Measurements from ENCODE around the gene PPP6R2. TPM values are rescaled to one million over a fixed set of nuclear protein-coding genes. Genes with fewer than 3 reads are reported as not detected.

The PPP6R2 gene
- total and polyA plus RNA-seq, 8 donors, result 21.1 to 70.4 (median 25.1) TPM

GRCh38 chr22:50297510-50298265, 45.4 kb upstream of the PPP6R2 start:
- intact Hi-C loops (cut with DNase I), result no loop called here
- H3K9me3 ChIP-seq, result no peaks in the 10 kb centered on the region
- peak overlapping the region; percentile 8 to 31 (median 28) for H3K27ac ChIP-seq
- no peak for DNase-seq
- H3K36me3 ChIP-seq, result no peaks in the 10 kb centered on the region
- peaks cover 17 to 63% (median 23%) of the 10 kb centered on the region in 3 donors for H3K4me1 ChIP-seq
- ATAC-seq, result no peak
- H3K4me3 ChIP-seq, result no peak overlapping the region
- FAIRE-seq, result no peak
- TF ChIP-seq, protein P1, sequence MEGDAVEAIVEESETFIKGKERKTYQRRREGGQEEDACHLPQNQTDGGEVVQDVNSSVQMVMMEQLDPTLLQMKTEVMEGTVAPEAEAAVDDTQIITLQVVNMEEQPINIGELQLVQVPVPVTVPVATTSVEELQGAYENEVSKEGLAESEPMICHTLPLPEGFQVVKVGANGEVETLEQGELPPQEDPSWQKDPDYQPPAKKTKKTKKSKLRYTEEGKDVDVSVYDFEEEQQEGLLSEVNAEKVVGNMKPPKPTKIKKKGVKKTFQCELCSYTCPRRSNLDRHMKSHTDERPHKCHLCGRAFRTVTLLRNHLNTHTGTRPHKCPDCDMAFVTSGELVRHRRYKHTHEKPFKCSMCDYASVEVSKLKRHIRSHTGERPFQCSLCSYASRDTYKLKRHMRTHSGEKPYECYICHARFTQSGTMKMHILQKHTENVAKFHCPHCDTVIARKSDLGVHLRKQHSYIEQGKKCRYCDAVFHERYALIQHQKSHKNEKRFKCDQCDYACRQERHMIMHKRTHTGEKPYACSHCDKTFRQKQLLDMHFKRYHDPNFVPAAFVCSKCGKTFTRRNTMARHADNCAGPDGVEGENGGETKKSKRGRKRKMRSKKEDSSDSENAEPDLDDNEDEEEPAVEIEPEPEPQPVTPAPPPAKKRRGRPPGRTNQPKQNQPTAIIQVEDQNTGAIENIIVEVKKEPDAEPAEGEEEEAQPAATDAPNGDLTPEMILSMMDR (IDR thresholded peaks at IDR 0.05), result no peak
- no peaks in the 10 kb centered on the region for H3K27me3 ChIP-seq
- 83 to 84% methylated on average over 20 of the region's 20 CpGs for WGBS, 2 donors

DNA sequence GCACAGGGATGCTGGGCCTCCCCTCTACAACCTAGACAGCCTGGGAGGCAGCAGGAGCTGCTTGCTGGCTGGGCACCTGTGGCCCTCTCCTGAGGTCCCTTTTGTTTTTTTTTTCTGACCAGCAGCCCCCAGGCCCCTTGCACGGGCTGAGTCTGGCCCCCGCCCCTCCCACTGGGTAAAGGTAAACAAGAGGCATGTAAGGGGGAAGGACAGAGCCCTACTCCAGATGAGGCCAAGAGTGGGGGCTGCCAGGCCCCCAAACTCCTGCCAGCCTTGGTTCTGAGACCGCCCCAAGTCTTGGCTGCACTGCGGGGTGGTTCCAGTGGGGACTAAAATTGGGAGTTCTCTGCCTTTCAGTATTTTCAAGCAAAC, 44.9 kb upstream of the PPP6R2 start:
- TF ChIP-seq, protein P1 (IDR thresholded peaks at IDR 0.05), result no peak
- H3K27ac ChIP-seq, result peak overlapping the region in 3 of 4 donors; percentile 28 to 31 (median 29)

GRCh38 chr22:50298937-50299784, 44.0 kb upstream of the PPP6R2 start:
- H3K4me1 ChIP-seq, result peaks cover 15 to 67% (median 23%) of the 10 kb centered on the region in 3 donors
- intact Hi-C loops (cut with DNase I), result no loop called here
- H3K27ac ChIP-seq, result peak overlapping the region; percentile 29 to 52 (median 34)
- FAIRE-seq (no peak), ATAC-seq (no peak), DNase-seq (no peak)
- peak overlapping the region in 2 of 4 donors; percentile 17 to 24 for H3K4me3 ChIP-seq
- TF ChIP-seq, protein P1 (IDR thresholded peaks at IDR 0.05), result no peak
- no peaks in the 10 kb centered on the region for H3K27me3 ChIP-seq
- no peaks in the 10 kb centered on the region for H3K36me3 ChIP-seq
- no peaks in the 10 kb centered on the region for H3K9me3 ChIP-seq
- WGBS, 2 donors, result 70 to 75% methylated on average over 53 to 59 of the region's 59 CpGs

More for the DNA sequence above, 44.9 kb upstream of the PPP6R2 start:
- H3K36me3 ChIP-seq, result no peaks in the 10 kb centered on the region
- DNase-seq (no peak), ATAC-seq (no peak), FAIRE-seq (no peak)
- intact Hi-C loops (cut with DNase I), result no loop called here
- no peak overlapping the region for H3K4me3 ChIP-seq
- WGBS, 2 donors, result 76 to 84% methylated on average over 4 of the region's 4 CpGs
- H3K27me3 ChIP-seq, result no peaks in the 10 kb centered on the region
- H3K9me3 ChIP-seq, result no peaks in the 10 kb centered on the region
- peaks cover 15 to 65% (median 23%) of the 10 kb centered on the region in 3 donors for H3K4me1 ChIP-seq

- peak overlapping the region; percentile 22 to 52 (median 34) for H3K27ac ChIP-seq
Measured at GRCh38 chr22:50299785-50300619, 43.1 kb upstream of the PPP6R2 start.

More at GRCh38 chr22:50299785-50300619, 43.1 kb upstream of the PPP6R2 start:
- intact Hi-C loops (cut with DNase I), result no loop called here
- Histone ChIP-seq H3K4me1 (peaks cover 17 to 66% (median 28%) of the 10 kb centered on the region in 3 donors), H3K4me3 (peak overlapping the region in 2 of 4 donors; percentile 17 to 24), H3K36me3 (no peaks in the 10 kb centered on the region), H3K27me3 (no peaks in the 10 kb centered on the region), H3K9me3 (no peaks in the 10 kb centered on the region)
- peak in 1 of 6 donors; percentile 49 for DNase-seq
- TF ChIP-seq, protein P1 (IDR thresholded peaks at IDR 0.05), result no peak
- ATAC-seq, result no peak
- FAIRE-seq, result no peak
- WGBS, 2 donors, result 66 to 70% methylated on average over 84 to 93 of the region's 93 CpGs

All from pancreas (tissue), 10 donors.